Duodenal mucosa (tissue), 2 donors: ENCODE results near the gene FUT6.
"Not testable (repeated sequence)": the region's sequence is repeated elsewhere in the genome, so short reads cannot be mapped to it uniquely, and the experiment has no call there.

ENCODE experiments used
- H3K27ac ChIP-seq: one replicate; pipeline ENCODE4 v1.7.0; 2013; ENCODE audit warnings: low read depth, low read length
- H3K27me3 ChIP-seq, 2 donors: one replicate each; pipeline ENCODE4 v1.7.0; 2013; ENCODE audit warnings: low read length in 2 of 2, control low read depth in 1 of 2; ENCODE audit not compliant: insufficient read depth in 2 of 2, control insufficient read depth in 1 of 2
- H3K36me3 ChIP-seq, 2 donors: one replicate each; pipeline ENCODE4 v1.7.0; 2013; ENCODE audit warnings: low read length in 2 of 2, control low read depth in 1 of 2; ENCODE audit not compliant: insufficient read depth in 2 of 2, control insufficient read depth in 1 of 2
- H3K4me1 ChIP-seq, 2 donors: one replicate each; pipeline ENCODE4 v1.7.0; 2013; ENCODE audit warnings: low read length in 2 of 2, control low read depth in 1 of 2; ENCODE audit not compliant: insufficient read depth in 2 of 2, control insufficient read depth in 1 of 2
- H3K4me3 ChIP-seq, 2 donors: one replicate each; pipeline ENCODE4 v1.7.0; 2013; ENCODE audit warnings: low read length in 2 of 2, low read depth in 1 of 2
- H3K9ac ChIP-seq, 2 donors: one replicate each; pipeline ENCODE4 v1.7.0; 2013; ENCODE audit warnings: low read length in 2 of 2, low read depth in 1 of 2
- H3K9me3 ChIP-seq, 2 donors: one replicate each; pipeline ENCODE4 v1.7.0; 2013; ENCODE audit warnings: low read length in 2 of 2, control low read depth in 1 of 2; ENCODE audit not compliant: control insufficient read depth in 1 of 2

FUT6 gene

GRCh38 chr19:5839065-5840017, at the start of gene FUT6:
TSS of gene FUT6 (minus strand) at chr19:5839702. CDS start at chr19:5832567, 7,135 bp downstream.
- Histone ChIP-seq H3K4me3 (peak within 1 kb of the TSS; percentile 72 to 73), H3K27me3 (no peaks in the 10 kb centered on the region), H3K27ac (peak within 1 kb of the TSS; percentile 79), H3K9ac (peak within 1 kb of the TSS; percentile 85 to 86), H3K4me1 (peaks cover 18 to 21% of the 10 kb centered on the region in 2 donors), H3K36me3 (peaks cover 0 to 12% of the 10 kb centered on the region in 2 donors), H3K9me3 (no peaks in the 10 kb centered on the region)

DNA sequence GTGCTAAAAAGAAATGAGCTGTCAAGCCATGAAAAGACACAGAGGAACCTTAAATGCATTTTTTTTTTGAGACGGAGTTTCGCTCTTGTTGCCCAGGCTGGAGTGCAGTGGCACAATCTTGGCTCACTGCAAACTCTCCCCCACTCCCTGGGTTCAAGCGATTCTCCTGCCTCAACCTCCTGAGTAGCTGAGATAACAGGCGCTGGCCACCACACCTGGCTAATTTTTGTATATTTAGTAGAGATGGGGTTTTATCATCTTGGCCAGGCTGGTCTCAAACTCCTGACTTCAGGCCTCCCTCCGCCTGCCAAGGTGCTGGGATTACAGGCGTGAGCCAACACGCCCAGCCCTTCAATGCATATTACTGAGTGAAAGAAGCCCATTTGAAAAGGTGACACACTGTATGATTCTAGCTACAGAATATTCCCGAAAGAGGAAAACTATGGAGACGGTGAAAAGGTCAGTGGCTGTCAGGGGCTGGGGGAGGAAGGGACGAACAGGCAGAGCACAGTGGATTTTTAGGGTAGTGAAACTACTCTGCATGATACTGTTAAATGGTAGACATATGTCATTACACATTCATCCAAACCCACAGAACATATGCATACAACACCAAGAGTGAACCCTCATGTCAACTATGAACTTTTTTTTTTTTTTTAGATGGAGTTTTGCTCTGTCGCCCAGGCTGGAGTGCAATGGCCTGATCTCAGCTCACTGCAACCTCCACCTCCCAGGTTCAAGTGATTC, 44.7 kb upstream of the FUT6 start:
- H3K4me3 ChIP-seq, H3K4me1 ChIP-seq, H3K36me3 ChIP-seq, H3K27ac ChIP-seq, H3K9me3 ChIP-seq, H3K9ac ChIP-seq, H3K27me3 ChIP-seq: not testable (repeated sequence)

DNA sequence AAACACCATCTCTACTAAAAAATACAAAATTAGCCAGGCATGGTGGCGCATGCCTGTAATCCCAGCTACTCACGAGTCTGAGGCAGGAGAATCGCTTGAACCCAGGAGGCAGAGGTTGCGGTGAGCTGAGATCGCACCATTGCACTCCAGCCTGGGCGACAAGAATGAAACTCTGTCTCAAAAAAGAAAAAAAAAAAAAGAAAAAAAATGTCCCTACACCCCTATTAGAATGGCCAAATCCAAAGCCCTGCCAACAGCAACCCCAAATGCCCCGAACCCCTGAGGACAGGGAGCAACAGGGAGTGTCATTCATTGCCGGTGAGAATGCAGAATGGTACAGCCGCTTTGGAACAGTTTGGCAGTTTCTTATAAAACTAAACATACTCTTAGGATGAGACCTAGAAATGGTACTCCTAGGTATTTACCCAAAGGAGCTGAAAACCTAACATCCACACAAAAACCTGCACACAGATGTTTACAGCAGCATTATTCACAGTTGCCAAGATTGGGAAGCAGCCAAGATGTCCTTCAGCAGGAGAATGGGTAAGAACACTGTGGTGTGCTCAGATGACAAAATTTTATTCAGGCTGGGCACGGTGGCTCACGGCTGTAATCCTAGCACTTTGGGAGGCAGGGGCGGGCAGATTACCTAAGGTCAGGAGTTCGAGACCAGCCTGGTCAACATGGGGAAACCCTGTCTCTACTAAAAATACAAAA, 43.8 kb upstream of the FUT6 start:
- not testable (repeated sequence) for H3K27ac ChIP-seq, H3K4me1 ChIP-seq

GRCh38 chr19:5882421-5882968, 43.0 kb upstream of the FUT6 start:
- Histone ChIP-seq H3K4me3 (no peak overlapping the region), H3K36me3 (no peaks in the 10 kb centered on the region), H3K27me3 (peaks cover 0 to 8% of the 10 kb centered on the region in 2 donors), H3K9ac (no peak overlapping the region), H3K4me1 (peaks cover 0 to 6% of the 10 kb centered on the region in 2 donors), H3K27ac (no peak overlapping the region), H3K9me3 (no peaks in the 10 kb centered on the region)

More for the DNA sequence above, 43.8 kb upstream of the FUT6 start:
- H3K27me3 ChIP-seq, H3K4me3 ChIP-seq, H3K9me3 ChIP-seq, H3K9ac ChIP-seq, H3K36me3 ChIP-seq: not testable (repeated sequence)

DNA sequence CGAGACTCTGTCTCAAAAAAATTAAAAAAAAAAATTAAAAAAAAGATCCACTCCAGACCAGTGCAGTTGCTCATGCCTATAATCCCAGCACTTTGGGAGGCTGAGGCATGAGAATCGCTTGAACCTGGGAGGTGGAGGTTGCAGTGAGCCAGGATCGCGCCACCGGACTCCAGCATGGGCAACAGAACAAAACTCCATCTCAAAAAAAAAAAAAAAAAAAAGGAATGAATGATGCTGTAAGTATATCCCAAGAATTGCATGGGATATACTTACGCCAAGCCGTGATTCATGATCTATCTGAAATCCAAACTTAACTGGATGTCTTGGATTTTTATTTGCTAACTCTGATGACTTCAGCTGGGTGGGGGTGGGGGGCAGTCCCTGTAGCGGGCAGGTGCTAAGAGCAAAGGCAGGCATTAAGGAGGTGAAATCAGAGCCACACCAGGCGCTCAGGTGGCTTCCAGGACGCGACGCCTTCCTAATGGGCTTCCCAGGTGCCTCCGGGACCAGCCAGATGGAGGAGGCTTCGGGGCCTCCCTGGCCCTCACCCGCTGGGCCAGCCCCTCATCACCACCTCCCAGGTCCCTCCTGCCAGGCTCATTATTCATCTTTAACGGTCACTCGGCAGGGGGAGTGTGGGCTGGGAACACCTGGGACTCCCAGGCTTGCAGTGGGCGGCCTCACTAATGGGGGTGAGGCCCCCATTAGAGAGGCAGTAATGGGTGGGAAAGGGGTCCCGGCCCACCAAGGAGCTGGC, 42.2 kb upstream of the FUT6 start:
- Histone ChIP-seq H3K27ac (no peak overlapping the region), H3K9me3 (no peaks in the 10 kb centered on the region), H3K4me3 (no peak overlapping the region), H3K4me1 (peaks cover 0 to 6% of the 10 kb centered on the region in 2 donors), H3K9ac (no peak overlapping the region), H3K27me3 (peaks cover 0 to 8% of the 10 kb centered on the region in 2 donors), H3K36me3 (no peaks in the 10 kb centered on the region)

GRCh38 chr19:5880604-5881078, 41.1 kb upstream of the FUT6 start:
- peaks cover 0 to 8% of the 10 kb centered on the region in 2 donors for H3K27me3 ChIP-seq
- H3K4me1 ChIP-seq = peaks cover 0 to 6% of the 10 kb centered on the region in 2 donors
- no peak overlapping the region for H3K4me3 ChIP-seq
- no peaks in the 10 kb centered on the region for H3K9me3 ChIP-seq
- no peaks in the 10 kb centered on the region for H3K36me3 ChIP-seq
- H3K9ac ChIP-seq = no peak overlapping the region
- H3K27ac ChIP-seq = no peak overlapping the region

GRCh38 chr19:5880196-5880595, 40.7 kb upstream of the FUT6 start:
- Histone ChIP-seq H3K36me3 (no peaks in the 10 kb centered on the region), H3K27ac (no peak overlapping the region), H3K4me3 (no peak overlapping the region), H3K9ac (no peak overlapping the region), H3K4me1 (peaks cover 0 to 9% of the 10 kb centered on the region in 2 donors), H3K27me3 (peaks cover 0 to 8% of the 10 kb centered on the region in 2 donors), H3K9me3 (no peaks in the 10 kb centered on the region)

DNA sequence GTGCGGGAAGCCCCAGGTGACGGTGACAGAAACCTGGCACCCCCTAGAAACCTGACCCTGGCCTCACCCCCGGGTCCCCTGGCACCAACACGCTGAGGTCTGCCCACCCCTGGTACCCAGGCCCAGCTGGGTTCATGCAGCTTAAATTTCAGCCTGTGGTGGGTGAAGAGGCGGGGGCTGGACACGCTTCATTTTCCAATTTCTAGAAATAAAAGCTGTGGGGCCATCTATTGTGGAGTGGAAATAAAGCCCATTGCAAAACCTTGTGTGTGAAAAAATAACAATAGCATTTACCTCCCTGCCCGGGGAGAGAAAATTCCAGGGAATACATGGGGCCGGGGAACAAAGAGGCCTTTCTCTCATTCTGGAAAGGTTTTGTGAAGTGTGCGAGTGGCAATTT, 38.4 kb upstream of the FUT6 start:
- Histone ChIP-seq H3K36me3 (no peaks in the 10 kb centered on the region), H3K4me3 (no peak overlapping the region), H3K9ac (no peak overlapping the region), H3K27me3 (peaks cover 0 to 8% of the 10 kb centered on the region in 2 donors), H3K4me1 (peaks cover 0 to 10% of the 10 kb centered on the region in 2 donors), H3K27ac (no peak overlapping the region), H3K9me3 (no peaks in the 10 kb centered on the region)

DNA sequence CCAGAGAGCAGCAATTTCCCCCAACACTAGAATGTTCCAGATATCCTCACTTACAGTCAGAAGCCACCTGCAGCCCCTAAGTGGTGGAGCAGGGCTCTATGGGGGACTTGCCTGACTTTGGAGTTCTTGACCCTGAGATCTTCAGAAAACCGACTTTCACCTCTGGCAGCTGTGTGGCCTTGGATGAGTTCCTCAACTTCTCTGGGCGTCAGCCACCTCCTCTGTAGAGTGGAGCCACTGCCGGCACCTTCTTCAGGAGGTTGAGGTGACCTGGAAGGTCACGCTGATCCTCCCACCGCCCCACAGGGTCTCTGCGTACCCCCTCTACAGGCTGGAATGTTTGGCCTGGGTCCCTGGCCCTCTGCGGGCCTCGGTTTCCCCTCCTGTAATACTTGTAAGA, 37.9 kb upstream of the FUT6 start:
- Histone ChIP-seq H3K27me3 (peaks cover 0 to 8% of the 10 kb centered on the region in 2 donors), H3K4me3 (no peak overlapping the region), H3K36me3 (no peaks in the 10 kb centered on the region), H3K9ac (no peak overlapping the region), H3K9me3 (no peaks in the 10 kb centered on the region), H3K4me1 (peaks cover 0 to 10% of the 10 kb centered on the region in 2 donors), H3K27ac (no peak overlapping the region)
